C4-2B (cell line): ENCODE results near the gene TADA1.

ENCODE experiments used
- CTCF ChIP-seq: fragments of 450-650 bp; conservative IDR thresholded peaks from 2 replicates; pipeline ENCODE4 v1.5.1; 2017; ENCODE audit warnings: mild to moderate bottlenecking
- ZFX ChIP-seq: fragments of 450-650 bp; IDR thresholded peaks from 2 replicates; pipeline ENCODE4 v1.6.1; 2017

- no peak for TF ChIP-seq CTCF
- no peak for TF ChIP-seq ZFX
Measured at GRCh38 chr1:166811691-166812090, 64.4 kb downstream of the TADA1 start.
